Measurements from ENCODE around the gene C20orf141. TPM values are rescaled to one million over a fixed set of nuclear protein-coding genes. Genes with fewer than 3 reads are reported as not detected.
A peak's percentile ranks its signal among the peaks of the same experiment; 100 is the strongest.
"Not testable (repeated sequence)": the region's sequence is repeated elsewhere in the genome, so short reads cannot be mapped to it uniquely, and the experiment has no call there.

Gene C20orf141
- total RNA-seq, 1 donor from 2014 or later: not detected

GRCh38 chr20:2804852-2805688 is 9.7 kb upstream of the C20orf141 start:
- intact Hi-C loops (cut with DNase I): no loop called here
- Histone ChIP-seq H3K4me3 (no peak overlapping the region), H3K27ac (peak overlapping the region; percentile 53), H3K36me3 (no peaks in the 10 kb centered on the region), H3K27me3 (no peaks in the 10 kb centered on the region), H3K4me1 (peaks cover 13% of the 10 kb centered on the region), H3K9me3 (no peaks in the 10 kb centered on the region)
- DNase-seq (ENCODE audit: extremely low spot score in 2 of 2): no peak
- TF ChIP-seq POLR2AphosphoS5 (IDR thresholded peaks at IDR 0.05; ENCODE audit: insufficient read depth in 1 of 2, low read depth in 1 of 2): no peak
- no peak for TF ChIP-seq POLR2A (IDR thresholded peaks at IDR 0.05)
- TF ChIP-seq, protein P1, sequence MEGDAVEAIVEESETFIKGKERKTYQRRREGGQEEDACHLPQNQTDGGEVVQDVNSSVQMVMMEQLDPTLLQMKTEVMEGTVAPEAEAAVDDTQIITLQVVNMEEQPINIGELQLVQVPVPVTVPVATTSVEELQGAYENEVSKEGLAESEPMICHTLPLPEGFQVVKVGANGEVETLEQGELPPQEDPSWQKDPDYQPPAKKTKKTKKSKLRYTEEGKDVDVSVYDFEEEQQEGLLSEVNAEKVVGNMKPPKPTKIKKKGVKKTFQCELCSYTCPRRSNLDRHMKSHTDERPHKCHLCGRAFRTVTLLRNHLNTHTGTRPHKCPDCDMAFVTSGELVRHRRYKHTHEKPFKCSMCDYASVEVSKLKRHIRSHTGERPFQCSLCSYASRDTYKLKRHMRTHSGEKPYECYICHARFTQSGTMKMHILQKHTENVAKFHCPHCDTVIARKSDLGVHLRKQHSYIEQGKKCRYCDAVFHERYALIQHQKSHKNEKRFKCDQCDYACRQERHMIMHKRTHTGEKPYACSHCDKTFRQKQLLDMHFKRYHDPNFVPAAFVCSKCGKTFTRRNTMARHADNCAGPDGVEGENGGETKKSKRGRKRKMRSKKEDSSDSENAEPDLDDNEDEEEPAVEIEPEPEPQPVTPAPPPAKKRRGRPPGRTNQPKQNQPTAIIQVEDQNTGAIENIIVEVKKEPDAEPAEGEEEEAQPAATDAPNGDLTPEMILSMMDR (IDR thresholded peaks at IDR 0.05): no peak

- Histone ChIP-seq H3K27ac (no peak overlapping the region), H3K4me1 (peaks cover 6% of the 10 kb centered on the region), H3K4me3 (no peak overlapping the region), H3K36me3 (no peaks in the 10 kb centered on the region), H3K27me3 (no peaks in the 10 kb centered on the region), H3K9me3 (no peaks in the 10 kb centered on the region)
- TF ChIP-seq, protein P1 (IDR thresholded peaks at IDR 0.05): no peak
- no peak for TF ChIP-seq POLR2AphosphoS5 (IDR thresholded peaks at IDR 0.05; ENCODE audit: insufficient read depth in 1 of 2, low read depth in 1 of 2)
- TF ChIP-seq POLR2A (IDR thresholded peaks at IDR 0.05): no peak
- intact Hi-C loops (cut with DNase I): no loop called here
- no peak for DNase-seq (ENCODE audit: extremely low spot score in 2 of 2)
Observed at GRCh38 chr20:2805689-2806350, 9.0 kb upstream of the C20orf141 start.

DNA sequence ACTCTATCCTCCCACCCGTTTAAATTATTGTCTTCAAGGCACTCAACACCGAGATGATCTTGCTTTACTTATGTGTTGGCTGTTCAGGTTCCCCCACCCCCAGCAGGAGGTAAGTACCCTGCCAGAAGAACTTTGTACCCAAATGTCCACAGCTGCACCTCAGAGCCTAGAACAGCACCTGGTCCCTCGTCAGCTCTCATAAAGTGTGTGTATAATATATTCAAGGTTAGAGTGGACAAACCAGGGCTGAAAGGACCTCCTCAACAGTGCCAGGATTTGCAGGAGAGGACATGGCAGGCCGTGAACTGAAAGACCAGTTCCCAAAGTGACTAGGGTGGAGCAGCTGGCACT is 8.5 kb upstream of the C20orf141 start:
- Histone ChIP-seq H3K4me3 (no peak overlapping the region), H3K27me3 (no peaks in the 10 kb centered on the region), H3K27ac (no peak overlapping the region), H3K4me1 (peaks cover under 1% of the 10 kb centered on the region), H3K36me3 (no peaks in the 10 kb centered on the region), H3K9me3 (no peaks in the 10 kb centered on the region)
- DNase-seq (ENCODE audit: extremely low spot score in 2 of 2): no peak
- TF ChIP-seq POLR2AphosphoS5 (IDR thresholded peaks at IDR 0.05; ENCODE audit: insufficient read depth in 1 of 2, low read depth in 1 of 2): no peak
- intact Hi-C loops (cut with DNase I): no loop called here

DNA sequence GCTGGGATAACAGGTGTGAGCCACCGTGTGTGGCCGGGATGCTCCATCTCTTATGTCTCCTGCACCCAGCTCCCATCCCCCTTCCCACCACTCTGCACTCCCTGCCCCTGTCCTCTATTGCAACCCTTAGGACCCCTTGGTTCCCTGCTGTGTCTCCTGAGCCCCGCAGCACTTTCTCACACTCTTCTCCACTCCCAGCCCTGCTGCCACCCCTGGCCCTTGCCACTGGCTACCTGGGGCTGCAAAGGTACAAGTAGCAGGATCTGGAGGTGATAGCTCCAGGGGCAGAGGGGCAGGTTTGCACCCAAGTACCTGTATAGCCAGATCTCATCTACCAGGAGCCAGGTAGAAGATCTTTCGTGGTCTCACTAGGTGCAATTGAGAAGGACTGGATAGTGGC is 7.8 kb upstream of the C20orf141 start:
- no peak for DNase-seq (ENCODE audit: extremely low spot score in 2 of 2)
- intact Hi-C loops (cut with DNase I): no loop called here
- Histone ChIP-seq H3K9me3 (no peaks in the 10 kb centered on the region), H3K4me3 (no peak overlapping the region), H3K4me1 (no peaks in the 10 kb centered on the region), H3K27ac (no peak overlapping the region), H3K36me3 (no peaks in the 10 kb centered on the region), H3K27me3 (no peaks in the 10 kb centered on the region)
- TF ChIP-seq, protein P1 (IDR thresholded peaks at IDR 0.05): no peak
- no peak for TF ChIP-seq POLR2A (IDR thresholded peaks at IDR 0.05)
- no peak for TF ChIP-seq POLR2AphosphoS5 (IDR thresholded peaks at IDR 0.05; ENCODE audit: insufficient read depth in 1 of 2, low read depth in 1 of 2)

DNA sequence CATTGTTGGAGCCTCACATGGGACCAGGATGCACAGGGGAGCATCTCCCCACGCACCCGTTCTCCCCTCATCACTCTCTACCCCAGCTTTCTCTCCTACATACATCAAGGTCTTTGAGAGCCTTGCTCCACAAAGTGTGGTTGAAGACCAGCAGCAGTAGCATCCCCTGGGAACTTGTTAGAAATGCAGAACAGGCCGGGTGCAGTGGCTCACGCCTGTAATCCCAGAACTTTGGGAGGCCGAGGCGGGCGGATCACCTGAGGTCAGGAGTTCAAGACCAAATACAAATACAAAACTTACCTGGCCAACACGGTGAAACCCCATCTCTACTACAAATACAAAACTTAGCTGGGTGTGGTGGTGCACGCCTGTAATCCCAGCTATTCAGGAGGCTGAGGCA is 6.9 kb upstream of the C20orf141 start:
- H3K27me3 ChIP-seq: not testable (repeated sequence)

DNA sequence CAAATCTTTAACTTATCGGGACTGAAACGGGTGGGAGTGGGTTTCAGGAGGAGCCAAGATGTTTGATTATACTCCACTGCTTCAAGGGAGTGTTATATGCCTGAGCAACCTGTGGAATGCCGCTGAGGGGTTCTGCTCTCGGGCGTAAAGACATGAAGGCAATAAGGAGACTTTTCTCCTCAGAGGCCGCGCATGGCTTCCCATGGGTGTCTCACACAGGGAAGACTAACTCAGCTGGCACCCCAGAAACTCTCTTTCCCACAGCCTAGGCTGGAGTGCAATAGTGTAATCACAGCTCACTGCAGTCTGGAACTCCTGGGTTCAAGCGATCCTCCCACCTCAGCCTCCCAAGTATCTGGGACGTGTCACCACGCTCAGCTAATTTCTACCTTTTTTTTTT is 5.1 kb upstream of the C20orf141 start:
- TF ChIP-seq, protein P1 (IDR thresholded peaks at IDR 0.05): no peak
- no peak for TF ChIP-seq POLR2AphosphoS5 (IDR thresholded peaks at IDR 0.05; ENCODE audit: insufficient read depth in 1 of 2, low read depth in 1 of 2)
- TF ChIP-seq POLR2A (IDR thresholded peaks at IDR 0.05): no peak
- no peaks in the 10 kb centered on the region for H3K36me3 ChIP-seq
- H3K27ac ChIP-seq: no peak overlapping the region
- H3K4me1 ChIP-seq: peaks cover 6% of the 10 kb centered on the region
- no peaks in the 10 kb centered on the region for H3K9me3 ChIP-seq
- no peak overlapping the region for H3K4me3 ChIP-seq
- H3K27me3 ChIP-seq: no peaks in the 10 kb centered on the region
- no peak for DNase-seq (ENCODE audit: extremely low spot score in 2 of 2)
- intact Hi-C loops (cut with DNase I): no loop called here

More for the DNA sequence above, 6.9 kb upstream of the C20orf141 start:
- intact Hi-C loops (cut with DNase I); H3K27ac ChIP-seq; H3K36me3 ChIP-seq; H3K4me1 ChIP-seq; DNase-seq (ENCODE audit: extremely low spot score in 2 of 2); H3K4me3 ChIP-seq; H3K9me3 ChIP-seq: not testable (repeated sequence)
